SW 1271 (cell line): Measurements from ENCODE around the gene ERFE.

Experiments used
- DNase-seq, 2 experiments: peaks; one replicate each; lab custom pipeline; 2025; lab: John Stamatoyannopoulos, UW

The ERFE gene

GRCh38 chr2:238155761-238156694 lies 2.7 kb upstream of the ERFE start:
- DNase-seq = no peak

GRCh38 chr2:238157506-238158017 lies 1.2 kb upstream of the ERFE start:
- DNase-seq = no peak

- no peak for DNase-seq
These were observed 707 bp upstream of the ERFE start for GRCh38 chr2:238158018-238158508.

- DNase-seq = no peak
These were observed 335 bp downstream of the ERFE start for GRCh38 chr2:238159071-238159539.

GRCh38 chr2:238159661-238160205 lies 963 bp downstream of the ERFE start:
- no peak for DNase-seq

GRCh38 chr2:238160206-238161129 lies 1.7 kb downstream of the ERFE start:
- DNase-seq = no peak

GRCh38 chr2:238161291-238162051 lies 2.7 kb downstream of the ERFE start:
- DNase-seq = no peak

GRCh38 chr2:238162251-238162845 lies 3.6 kb downstream of the ERFE start:
- no peak for DNase-seq

GRCh38 chr2:238162846-238163441 lies 4.2 kb downstream of the ERFE start:
- DNase-seq = no peak

GRCh38 chr2:238163481-238164198 lies 4.9 kb downstream of the ERFE start:
- no peak for DNase-seq

GRCh38 chr2:238164906-238165287 lies 6.1 kb downstream of the ERFE start:
- no peak for DNase-seq

- no peak for DNase-seq
These were observed 6.6 kb downstream of the ERFE start for GRCh38 chr2:238165288-238165921.

- DNase-seq = no peak
These were observed 7.9 kb downstream of the ERFE start for GRCh38 chr2:238166391-238167343.

GRCh38 chr2:238167344-238167715 lies 8.6 kb downstream of the ERFE start:
- DNase-seq = no peak

GRCh38 chr2:238167761-238168160 lies 9.0 kb downstream of the ERFE start:
- DNase-seq = no peak

- DNase-seq = no peak
These were observed 9.7 kb downstream of the ERFE start for GRCh38 chr2:238168196-238169047.

GRCh38 chr2:238169048-238169707 lies 10.4 kb downstream of the ERFE start:
- no peak for DNase-seq
